Activated CD4-positive, alpha-beta T cell treated with anti-CD3 and anti-CD28 coated beads for 4 hours (primary cell): Measurements from ENCODE around the gene TREM2.
"Not testable (repeated sequence)": the region's sequence is repeated elsewhere in the genome, so short reads cannot be mapped to it uniquely, and the experiment has no call there.

Source experiments
- DNase-seq, 2 donors: peaks; one replicate each; pipeline ENCODE4 v3.0.0-alpha.2; 2020

TREM2 gene

GRCh38 chr6:41153992-41154625 lies 8.8 kb downstream of the TREM2 start, which contains the start of gene TREML1:
TREML1 (minus strand) TSS chr6:41154347; CDS start chr6:41154288, 59 bp downstream.
- no peak for DNase-seq

GRCh38 chr6:41153451-41153850 lies 9.5 kb downstream of the TREM2 start:
- no peak for DNase-seq

GRCh38 chr6:41150671-41151070 lies 12.2 kb downstream of the TREM2 start:
- DNase-seq, result no peak

- no peak for DNase-seq
Measured at GRCh38 chr6:41147917-41148316, 15.0 kb downstream of the TREM2 start.

GRCh38 chr6:41136911-41137310 lies 26.0 kb downstream of the TREM2 start:
- no peak for DNase-seq

GRCh38 chr6:41135062-41135832 lies 27.7 kb downstream of the TREM2 start:
- DNase-seq, result no peak

GRCh38 chr6:41132254-41132653 lies 30.7 kb downstream of the TREM2 start:
- no peak for DNase-seq

- DNase-seq, result no peak
Measured at GRCh38 chr6:41125282-41125681, 37.6 kb downstream of the TREM2 start.

GRCh38 chr6:41122918-41123317 lies 40.0 kb downstream of the TREM2 start:
- no peak for DNase-seq

GRCh38 chr6:41122373-41122772 lies 40.5 kb downstream of the TREM2 start:
- DNase-seq, result no peak

- no peak for DNase-seq
Measured at GRCh38 chr6:41120058-41120457, 42.9 kb downstream of the TREM2 start.

- DNase-seq, result no peak
Measured at GRCh38 chr6:41119508-41119907, 43.4 kb downstream of the TREM2 start.

- DNase-seq, result not testable (repeated sequence)
Measured at GRCh38 chr6:41115027-41115426, 47.9 kb downstream of the TREM2 start.

GRCh38 chr6:41111017-41111416 lies 51.9 kb downstream of the TREM2 start:
- DNase-seq, result no peak
